ENCODE results near the gene SIX5. TPM values are rescaled to one million over a fixed set of nuclear protein-coding genes. Genes with fewer than 3 reads are reported as not detected.
A peak's percentile ranks its signal among the peaks of the same experiment; 100 is the strongest.

The SIX5 gene
- total RNA-seq, 1 experiment from 2014 or later, result 9.3 TPM

GRCh38 chr19:45772912-45773311 is 3.9 kb upstream of the SIX5 start:
- DNase-seq, result no peak
- Histone ChIP-seq H4K20me1 (ENCODE audit: low read length) (no peaks in the 10 kb centered on the region), H3K27ac (ENCODE audit: low read length) (no peak overlapping the region), H3K79me2 (ENCODE audit: low read length) (no peaks in the 10 kb centered on the region), H3K36me3 (ENCODE audit: low read depth, low read length) (no peaks in the 10 kb centered on the region), H3K9me2 (replicated peaks; ENCODE audit: low read length) (no peaks in the 10 kb centered on the region), H3F3A (ENCODE audit: low read length, unreplicated experiment) (no peaks in the 10 kb centered on the region), H2AFZ (ENCODE audit: low read length) (no peak overlapping the region), H3K9ac (ENCODE audit: low read length) (no peak overlapping the region), H3K4me1 (ENCODE audit: insufficient read depth, low read length) (0 out of 2 replicates have a peak, but pooled peaks cover 21% of the 10 kb centered on the region), H3K4me3 (ENCODE audit: low read length) (no peak overlapping the region), H3K9me3 (ENCODE audit: low read length) (no peaks in the 10 kb centered on the region), H3K27me3 (ENCODE audit: low read length) (no peaks in the 10 kb centered on the region), H3K4me2 (ENCODE audit: low read length) (no peak overlapping the region)
- no TSS peak for BruUV-seq (replicated peaks)
- no peak for ATAC-seq
- ChIA-PET CTCF (no interaction called here), POLR2A (ENCODE audit: unreplicated experiment) (no interaction called here)
- intact Hi-C loops (cut with micrococcal nuclease), result no loop called here
- no peak for TF ChIP-seq EZH2phosphoT487 (IDR thresholded peaks at IDR 0.05; ENCODE audit: borderline replicate concordance, low read length)
- no peak for TF ChIP-seq EZH2 (IDR thresholded peaks at IDR 0.05; ENCODE audit: low read length, unreplicated experiment)
- TF ChIP-seq CTCF (conservative IDR thresholded peaks at IDR 0.05; ENCODE audit: low read depth, low read length), result no peak

GRCh38 chr19:45772130-45772840 is 3.2 kb upstream of the SIX5 start:
- Histone ChIP-seq H3K9me2 (replicated peaks; ENCODE audit: low read length) (no peaks in the 10 kb centered on the region), H4K20me1 (ENCODE audit: low read length) (no peaks in the 10 kb centered on the region), H3K9ac (ENCODE audit: low read length) (no peak overlapping the region), H3K79me2 (ENCODE audit: low read length) (no peaks in the 10 kb centered on the region), H3K36me3 (ENCODE audit: low read depth, low read length) (no peaks in the 10 kb centered on the region), H3K9me3 (ENCODE audit: low read length) (no peaks in the 10 kb centered on the region), H3K27me3 (ENCODE audit: low read length) (no peaks in the 10 kb centered on the region), H3K4me2 (ENCODE audit: low read length) (peak overlapping the region; percentile 96), H3F3A (ENCODE audit: low read length, unreplicated experiment) (no peaks in the 10 kb centered on the region), H3K4me3 (ENCODE audit: low read length) (no peak overlapping the region), H2AFZ (ENCODE audit: low read length) (no peak overlapping the region), H3K27ac (ENCODE audit: low read length) (no peak overlapping the region), H3K4me1 (ENCODE audit: insufficient read depth, low read length) (0 out of 2 replicates have a peak, but pooled peaks cover 21% of the 10 kb centered on the region)
- ATAC-seq (no peak), DNase-seq (no peak)
- POLR2A ChIA-PET (ENCODE audit: unreplicated experiment), result interaction anchor here (0.6 kb wide), 1 partner anchor 10 kb away, joined by 6 read pairs; the partner anchor contains the start of gene DMPK
- BruUV-seq (replicated peaks), result no TSS peak
- CTCF ChIA-PET, result no interaction called here
- intact Hi-C loops (cut with micrococcal nuclease), result no loop called here
- TF ChIP-seq EZH2phosphoT487 (IDR thresholded peaks at IDR 0.05; ENCODE audit: borderline replicate concordance, low read length) (no peak), CTCF (conservative IDR thresholded peaks at IDR 0.05; ENCODE audit: low read depth, low read length) (no peak), EZH2 (IDR thresholded peaks at IDR 0.05; ENCODE audit: low read length, unreplicated experiment) (no peak)
